DMS 273 (cell line): ENCODE results near the gene LDB3.
"Not testable (repeated sequence)": the region's sequence is repeated elsewhere in the genome, so short reads cannot be mapped to it uniquely, and the experiment has no call there.

Source experiments
- DNase-seq: peaks from one replicate; lab custom pipeline; 2025; ENCODE audit not compliant: unreplicated experiment; lab: John Stamatoyannopoulos, UW

LDB3 gene, protein sequence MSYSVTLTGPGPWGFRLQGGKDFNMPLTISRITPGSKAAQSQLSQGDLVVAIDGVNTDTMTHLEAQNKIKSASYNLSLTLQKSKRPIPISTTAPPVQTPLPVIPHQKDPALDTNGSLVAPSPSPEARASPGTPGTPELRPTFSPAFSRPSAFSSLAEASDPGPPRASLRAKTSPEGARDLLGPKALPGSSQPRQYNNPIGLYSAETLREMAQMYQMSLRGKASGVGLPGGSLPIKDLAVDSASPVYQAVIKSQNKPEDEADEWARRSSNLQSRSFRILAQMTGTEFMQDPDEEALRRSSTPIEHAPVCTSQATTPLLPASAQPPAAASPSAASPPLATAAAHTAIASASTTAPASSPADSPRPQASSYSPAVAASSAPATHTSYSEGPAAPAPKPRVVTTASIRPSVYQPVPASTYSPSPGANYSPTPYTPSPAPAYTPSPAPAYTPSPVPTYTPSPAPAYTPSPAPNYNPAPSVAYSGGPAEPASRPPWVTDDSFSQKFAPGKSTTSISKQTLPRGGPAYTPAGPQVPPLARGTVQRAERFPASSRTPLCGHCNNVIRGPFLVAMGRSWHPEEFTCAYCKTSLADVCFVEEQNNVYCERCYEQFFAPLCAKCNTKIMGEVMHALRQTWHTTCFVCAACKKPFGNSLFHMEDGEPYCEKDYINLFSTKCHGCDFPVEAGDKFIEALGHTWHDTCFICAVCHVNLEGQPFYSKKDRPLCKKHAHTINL

DNA sequence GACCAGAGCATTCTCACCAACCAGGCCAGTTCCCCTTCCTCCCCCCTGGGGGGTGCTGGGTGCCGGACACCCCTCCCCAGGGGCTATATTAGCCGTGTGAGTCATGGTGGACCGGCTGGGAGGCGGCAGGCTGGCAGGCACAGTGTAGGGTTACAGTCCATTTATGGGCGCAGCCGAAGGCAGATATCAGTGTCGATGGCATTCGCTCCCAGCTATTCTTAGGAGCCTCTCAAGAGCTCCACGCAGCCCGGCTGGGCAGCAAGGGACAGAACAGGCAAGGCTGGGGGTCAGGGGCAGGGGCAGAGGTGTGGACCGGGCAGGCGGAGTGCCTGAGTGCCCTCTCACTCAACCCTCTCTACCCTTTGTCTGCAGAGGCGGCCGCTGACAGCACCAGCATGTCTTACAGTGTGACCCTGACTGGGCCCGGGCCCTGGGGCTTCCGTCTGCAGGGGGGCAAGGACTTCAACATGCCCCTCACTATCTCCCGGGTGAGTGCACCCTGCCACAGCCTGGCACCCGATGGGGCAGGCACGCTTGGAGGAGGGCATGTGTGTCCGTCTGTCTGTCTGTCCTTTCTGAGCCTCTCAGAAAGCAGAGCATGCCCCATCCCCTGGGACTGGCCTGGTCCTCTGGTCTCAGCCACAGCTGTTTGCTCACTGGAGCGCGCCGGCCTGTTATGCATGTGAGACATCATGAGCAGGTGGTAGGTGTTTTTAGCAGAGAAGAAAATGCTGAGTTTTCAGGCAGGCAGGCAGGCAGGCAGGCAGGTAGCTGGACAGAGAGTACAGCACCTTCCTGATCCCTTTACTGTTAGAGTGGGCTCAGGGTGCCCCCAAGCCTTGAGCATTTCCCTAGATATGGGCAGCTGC, at the start of gene LDB3:
TSS of gene LDB3 (plus strand) at position 215 of the 869 bp plus-strand sequence. CDS start at position 396, 181 bp downstream.
- peak; percentile 81 for DNase-seq

DNA sequence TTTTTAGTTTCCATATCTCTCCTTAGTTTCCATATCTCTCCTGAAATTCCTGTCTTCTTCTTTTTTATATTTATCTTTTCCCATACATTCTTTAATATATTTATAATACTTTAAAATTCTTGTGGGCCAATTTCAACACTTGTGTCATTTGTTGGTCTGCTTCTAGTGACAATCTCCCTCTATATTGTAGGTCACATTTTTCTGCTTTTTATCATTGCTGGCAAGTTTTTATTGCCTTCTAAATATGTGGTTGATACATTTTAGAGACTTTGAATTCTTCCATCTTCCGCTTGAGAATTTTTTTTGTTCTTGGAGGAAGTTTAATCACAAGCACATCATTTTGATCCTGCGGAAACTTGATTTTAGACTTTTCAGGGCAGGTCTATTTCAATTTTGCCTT, 40.0 kb upstream of the LDB3 start:
- no peak for DNase-seq

DNA sequence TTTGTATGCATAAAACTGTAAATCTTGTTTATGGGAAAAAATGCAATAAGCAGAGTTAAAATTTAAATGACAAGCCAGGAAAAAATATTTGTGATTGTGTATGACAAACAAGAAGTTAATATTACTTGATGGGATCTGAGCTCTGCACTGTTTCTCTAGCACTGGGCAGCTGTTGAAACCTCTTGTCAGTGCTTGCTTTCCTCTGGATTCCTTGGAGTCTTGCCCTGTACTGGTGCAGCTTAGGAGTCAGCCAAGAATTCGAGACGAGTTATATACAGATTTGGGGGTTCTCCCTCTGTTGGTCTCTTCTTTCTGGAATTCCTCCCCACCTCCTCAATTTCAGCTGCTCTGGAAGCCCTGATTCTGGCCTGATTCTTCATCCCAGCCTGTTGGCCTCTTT, 38.2 kb upstream of the LDB3 start:
- peak; percentile 27 for DNase-seq

DNA sequence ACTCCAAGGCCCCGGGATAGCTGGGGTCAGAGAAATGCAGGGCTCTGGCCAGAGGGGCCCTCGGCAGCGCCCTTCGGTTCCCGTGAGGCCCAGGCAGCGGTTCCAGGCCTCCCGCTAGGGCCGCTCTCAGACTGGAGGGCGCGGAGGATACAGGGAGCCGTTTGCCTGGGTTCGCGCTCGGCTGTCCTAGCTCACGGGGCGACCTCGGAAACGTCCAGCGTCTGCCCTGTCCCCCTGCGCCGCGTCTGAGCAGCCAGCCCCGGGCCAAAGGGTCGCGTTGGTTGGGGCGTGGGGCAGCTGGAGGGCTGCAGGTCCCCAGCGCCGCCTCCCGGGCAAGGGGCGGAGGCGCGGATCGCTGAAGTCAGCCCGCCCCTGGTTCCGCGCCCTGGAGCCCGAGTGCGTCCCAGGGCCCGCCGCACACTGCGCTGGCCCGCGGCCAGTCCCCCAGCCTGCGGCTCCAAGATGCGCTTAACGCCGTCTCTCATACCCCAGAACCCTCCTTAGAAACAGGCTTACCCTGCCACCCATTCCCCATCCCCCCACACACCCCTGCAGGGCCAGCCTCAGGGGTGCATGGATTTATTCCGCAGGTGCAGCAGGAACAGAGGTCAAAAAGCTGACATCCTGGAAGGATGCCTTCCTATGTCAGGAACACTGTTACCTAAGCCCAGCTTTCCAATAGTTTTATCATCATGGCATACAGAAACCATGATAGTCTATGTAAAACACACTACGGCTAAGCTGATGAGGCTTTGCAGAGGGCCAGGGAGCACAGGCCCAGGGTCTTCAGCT, 36.1 kb upstream of the LDB3 start:
- peak; percentile 68 for DNase-seq

DNA sequence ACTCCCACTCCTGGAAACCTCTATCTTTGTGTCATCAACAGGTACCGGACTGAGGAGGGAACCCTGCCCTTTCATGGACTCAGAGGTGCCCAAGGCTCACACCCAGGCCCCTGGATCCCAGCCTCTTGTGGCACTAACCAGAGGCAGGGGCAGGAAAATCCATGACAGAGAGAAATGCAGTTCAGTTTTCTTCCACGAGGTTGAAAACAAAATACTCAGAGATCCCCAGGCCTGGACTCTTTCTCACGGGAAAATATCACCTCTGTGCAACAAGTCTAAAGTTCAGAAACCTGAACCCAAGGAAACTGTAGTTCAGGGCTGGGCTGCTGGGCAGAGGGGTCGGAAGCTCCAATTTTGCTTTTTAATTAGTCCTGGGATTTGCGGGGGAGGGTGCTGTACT, 35.4 kb upstream of the LDB3 start:
- peak; percentile 8 for DNase-seq

DNA sequence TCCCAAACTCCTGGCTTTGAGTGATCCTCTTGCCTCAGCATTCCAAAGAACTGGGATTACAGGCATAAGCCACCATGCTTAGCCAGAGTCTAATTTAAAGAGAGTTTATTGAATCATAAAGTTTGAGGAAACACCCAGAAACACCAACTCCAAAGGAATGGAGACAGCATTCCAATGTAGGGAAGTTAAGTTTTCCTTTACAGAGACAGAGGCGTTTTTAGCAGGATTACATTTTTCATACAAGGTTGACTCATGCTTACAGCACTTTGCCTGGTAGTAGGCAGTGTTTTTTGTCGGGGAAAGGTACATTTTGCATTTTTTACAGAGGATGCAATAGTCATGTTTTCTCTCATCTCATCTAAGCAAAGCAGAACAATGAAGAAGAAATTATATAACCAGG, 32.9 kb upstream of the LDB3 start:
- DNase-seq = no peak

DNA sequence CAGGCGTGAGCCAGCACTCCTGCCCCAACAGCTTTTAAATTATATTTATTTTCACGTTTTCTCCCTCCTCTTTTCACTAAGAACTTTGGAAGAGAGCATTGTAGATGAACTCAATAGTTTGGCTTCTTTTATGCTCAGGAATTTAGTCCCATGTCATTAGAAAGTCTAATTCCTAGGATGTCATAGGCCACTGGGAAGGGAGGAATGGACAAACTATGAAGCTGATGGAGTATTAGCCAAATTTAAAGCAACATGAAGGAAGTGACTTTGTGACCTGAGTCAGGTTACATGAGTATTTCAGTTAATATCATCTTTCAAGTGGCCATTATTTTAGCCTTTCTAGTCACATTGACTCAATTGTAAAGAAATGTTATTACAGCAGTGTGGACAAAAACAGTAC, 32.0 kb upstream of the LDB3 start:
- DNase-seq = no peak

DNA sequence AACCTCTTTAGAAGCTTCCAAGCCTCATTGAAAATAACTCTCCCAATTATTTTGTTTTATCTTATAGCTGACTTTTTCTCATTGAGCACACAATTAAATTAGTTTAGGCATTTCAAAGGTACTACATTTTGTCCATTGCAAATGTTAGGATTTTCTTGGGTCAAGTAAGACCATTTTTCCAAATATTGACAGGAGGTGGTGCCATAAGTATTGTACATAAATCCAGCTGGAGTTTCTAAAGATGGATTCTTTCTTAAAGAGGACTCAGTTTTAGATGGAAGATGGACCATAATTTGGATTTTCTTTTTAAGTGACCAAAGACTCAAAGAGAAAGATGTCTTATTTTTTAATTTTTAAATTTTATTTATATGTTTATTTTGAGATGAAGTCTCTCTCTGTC, 26.3 kb upstream of the LDB3 start:
- peak; percentile 18 for DNase-seq

DNA sequence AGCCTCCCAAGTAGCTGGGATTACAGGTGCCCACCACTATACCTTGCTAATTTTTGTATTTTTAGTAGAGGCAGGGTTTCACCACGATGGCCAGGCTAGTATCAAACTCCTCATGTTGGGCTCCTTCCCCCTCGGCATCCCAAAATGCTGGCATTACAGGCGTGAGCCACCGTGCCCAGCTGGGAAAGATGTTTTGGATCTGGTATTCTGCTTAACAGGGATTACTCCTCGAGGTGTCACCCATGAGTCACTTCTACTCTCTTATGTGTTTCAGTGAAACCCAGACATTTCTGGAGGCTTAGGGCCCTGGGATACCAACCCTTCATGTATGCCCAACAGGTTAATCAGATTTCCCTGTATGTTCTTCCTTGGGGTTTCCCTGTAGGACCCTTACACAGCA, 25.8 kb upstream of the LDB3 start:
- DNase-seq = no peak

DNA sequence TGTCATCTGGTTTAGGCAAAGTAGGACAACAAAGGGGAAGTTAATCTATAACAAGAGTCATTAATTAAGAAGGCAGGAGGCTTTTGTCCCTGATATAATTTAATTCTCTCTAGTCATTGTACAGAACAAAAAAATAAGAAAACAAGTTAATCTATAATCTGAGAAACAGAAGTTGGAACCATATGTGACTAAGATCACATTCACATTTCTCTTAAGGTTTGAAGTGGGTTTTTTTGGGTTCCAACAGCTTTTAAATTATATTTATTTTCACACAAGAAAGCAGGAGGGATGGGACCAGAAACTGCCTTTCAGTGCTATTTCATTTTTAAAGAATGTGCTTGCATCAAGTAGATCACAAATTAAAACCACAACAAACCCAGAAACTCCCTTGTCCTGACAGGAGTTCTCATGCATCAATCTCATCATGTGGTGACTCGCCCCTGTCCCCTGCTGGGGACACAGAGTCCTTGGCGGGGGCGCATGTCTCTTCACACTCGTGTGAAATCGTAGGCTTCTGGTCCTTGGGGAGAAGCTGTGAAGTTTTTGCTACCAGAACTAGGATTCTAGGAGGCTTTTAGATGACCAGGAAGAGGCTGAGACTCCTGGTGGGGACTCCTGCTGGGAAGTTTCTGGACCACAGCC, 24.0 kb upstream of the LDB3 start:
- DNase-seq = peak; percentile 22

DNA sequence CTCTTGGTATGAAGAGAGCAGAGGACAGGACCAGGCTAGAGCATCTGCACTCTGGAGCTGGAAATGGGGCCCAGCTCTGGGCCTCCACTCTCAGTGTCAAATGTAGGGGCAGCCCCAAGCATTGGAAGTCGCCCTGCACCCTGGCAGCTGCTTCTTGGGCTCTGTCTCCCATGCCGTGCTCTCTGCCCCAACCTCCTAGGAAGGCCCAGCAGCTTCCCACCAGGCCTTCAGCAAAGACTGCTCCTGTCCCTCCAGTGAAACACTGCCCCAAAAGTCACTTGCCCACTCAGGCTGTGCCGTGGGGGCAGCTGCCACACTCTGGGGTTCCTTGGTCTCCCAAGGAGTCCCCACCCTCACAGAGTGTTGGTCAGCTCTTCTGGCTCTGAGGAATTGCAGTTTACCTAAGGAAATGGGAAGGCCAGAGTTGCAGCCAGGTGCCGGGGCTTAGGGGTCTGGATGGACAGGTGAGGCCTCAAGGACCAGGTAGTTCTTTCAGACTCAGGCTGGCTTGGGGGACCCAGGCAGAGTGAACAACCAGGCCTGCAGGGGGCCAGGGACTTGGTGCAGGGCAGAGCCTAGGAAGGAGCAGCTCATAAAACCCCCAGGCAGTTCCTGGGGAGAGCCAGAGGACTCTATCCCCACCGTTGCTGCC, 23.4 kb upstream of the LDB3 start:
- no peak for DNase-seq

DNA sequence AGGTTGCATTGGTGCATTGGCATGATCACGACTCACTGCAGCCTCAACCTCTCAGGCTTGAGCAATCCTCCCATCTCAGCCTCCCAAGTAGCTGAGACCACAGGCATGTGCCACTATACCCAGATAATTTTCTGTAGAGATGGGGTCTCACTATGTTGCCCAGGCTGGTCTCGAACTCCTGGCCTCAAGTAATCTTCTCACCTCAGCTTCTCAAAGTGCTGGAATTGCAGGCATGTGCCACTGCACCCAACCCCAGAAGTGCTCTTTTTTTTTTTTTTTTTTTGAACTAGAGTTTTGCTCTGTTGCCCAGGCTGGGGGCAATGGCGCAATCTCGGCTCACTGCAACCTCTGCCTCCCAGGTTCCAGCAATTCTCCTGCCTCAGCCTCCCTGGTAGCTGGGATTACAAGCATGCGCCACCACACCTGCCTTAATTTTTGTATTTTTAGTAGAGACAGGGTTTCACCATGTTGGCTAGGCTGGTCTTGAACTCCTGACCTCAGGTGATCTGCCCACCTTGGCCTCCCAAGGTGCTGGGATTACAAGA, 22.6 kb upstream of the LDB3 start:
- DNase-seq = not testable (repeated sequence)

DNA sequence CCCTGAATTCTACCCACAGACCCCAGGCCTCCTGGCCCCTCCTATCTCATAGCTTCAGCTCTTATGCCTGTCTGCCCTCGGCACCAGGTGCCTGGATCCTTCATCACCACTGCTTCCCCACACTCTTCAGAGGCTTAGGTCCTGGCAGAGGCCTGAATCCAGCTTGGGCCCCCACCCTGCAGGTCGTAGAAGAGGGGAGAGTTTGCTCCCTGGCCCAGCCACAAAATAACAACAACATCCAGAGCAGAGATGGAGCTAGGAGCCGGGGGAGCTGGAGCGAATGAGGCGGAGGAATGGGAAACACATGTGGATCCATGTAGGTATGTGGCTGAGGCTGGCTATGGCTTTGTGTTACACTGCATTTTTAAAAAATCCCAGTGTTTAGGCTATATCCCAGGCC, 21.8 kb upstream of the LDB3 start:
- no peak for DNase-seq

DNA sequence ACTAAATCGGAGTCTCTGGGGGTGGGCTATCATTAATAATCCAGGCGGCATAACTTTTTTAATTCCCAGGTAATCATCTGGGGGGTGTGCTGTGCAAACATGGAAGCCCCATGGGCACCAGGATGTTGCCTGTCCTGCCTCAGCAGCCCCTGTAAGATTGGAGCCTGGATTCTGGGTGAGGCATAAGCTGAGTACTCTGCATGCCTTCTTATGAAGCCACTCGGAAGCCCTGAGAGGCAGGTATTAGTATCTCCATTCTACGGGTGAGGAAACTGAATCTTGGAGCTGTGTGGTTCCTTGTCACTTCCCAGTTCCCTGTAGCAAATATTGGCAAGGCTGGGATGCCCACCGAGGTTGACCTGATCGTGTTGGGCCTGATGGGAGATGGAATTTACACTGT, 21.4 kb upstream of the LDB3 start:
- DNase-seq = no peak

DNA sequence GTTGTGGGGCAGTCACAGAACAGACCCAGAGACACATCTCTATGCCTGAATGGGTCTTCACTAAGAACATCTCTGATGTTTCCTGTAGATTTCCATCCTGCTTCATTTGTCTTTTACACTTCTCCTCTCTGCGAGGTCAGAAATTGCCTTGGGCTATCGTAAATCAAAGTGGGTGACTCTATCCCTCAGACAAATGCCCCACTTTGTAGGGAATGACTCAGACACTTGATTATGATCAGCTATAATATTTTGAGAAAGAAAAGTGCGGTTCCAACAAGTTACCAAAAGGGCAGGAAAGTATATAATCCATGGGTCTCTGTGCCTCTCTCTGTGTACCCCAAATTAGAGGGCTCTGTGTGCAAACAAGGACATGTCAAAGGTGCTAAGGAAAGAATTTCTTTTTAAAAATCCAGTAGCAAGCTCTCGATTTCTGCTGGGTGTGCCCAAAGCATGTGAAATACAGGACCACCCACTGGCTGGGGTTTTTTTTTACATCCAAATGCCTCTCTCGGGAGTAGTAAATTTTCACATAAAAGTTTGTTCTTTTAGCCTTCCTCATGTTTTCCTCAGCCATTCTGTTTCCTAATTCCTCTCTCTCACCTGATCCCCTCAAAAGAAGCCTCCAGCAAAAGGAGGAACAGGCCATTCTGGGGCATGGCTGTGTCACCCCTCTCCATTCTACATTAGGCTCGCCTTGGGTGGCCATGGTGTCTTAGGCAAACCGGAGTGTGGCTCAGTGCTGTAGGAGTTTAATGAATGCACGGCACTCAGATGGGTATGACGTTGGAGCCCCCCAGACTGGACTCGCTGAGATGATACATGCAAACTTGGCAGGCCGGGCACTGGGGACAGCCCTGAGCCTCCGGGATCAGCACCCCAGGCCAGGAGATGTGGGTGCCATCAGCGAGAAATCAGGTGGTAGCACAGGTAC, 20.3 kb upstream of the LDB3 start:
- no peak for DNase-seq

DNA sequence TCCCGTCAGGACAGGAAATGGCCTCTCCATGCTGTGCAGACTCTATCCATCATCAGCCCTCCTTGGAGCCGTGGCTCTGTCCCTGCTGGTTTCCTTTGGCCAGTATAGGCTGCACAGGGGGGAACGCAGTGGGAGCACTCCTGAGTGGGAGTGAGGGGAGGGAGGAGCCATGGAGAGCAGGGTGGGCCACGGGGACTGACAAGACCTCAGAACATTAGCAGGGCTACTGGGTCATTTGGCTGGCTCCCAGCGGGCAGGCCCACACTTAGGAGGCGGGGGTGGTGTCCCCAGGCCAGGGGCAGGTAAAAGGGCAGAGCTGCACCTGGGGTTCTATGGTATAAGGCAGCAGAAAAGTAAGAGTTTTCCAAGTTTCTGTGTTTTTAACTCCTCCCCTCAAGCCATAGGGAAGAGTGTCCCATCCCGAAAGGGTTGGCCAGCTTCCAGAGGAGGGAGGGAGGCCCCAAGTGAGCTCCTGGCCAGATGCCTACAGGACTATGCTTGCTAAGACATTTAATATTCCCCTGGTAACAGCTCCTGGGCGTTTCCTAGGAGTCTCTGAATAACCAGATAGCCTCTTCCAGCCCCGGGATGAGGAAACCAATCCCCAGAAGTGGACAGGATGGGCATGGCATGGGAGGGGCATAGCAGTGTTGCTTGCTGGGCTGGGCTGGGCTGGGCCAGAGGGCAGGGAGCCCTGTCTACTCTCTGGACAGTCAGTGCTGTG, 19.4 kb upstream of the LDB3 start:
- DNase-seq = peak; percentile 92

DNA sequence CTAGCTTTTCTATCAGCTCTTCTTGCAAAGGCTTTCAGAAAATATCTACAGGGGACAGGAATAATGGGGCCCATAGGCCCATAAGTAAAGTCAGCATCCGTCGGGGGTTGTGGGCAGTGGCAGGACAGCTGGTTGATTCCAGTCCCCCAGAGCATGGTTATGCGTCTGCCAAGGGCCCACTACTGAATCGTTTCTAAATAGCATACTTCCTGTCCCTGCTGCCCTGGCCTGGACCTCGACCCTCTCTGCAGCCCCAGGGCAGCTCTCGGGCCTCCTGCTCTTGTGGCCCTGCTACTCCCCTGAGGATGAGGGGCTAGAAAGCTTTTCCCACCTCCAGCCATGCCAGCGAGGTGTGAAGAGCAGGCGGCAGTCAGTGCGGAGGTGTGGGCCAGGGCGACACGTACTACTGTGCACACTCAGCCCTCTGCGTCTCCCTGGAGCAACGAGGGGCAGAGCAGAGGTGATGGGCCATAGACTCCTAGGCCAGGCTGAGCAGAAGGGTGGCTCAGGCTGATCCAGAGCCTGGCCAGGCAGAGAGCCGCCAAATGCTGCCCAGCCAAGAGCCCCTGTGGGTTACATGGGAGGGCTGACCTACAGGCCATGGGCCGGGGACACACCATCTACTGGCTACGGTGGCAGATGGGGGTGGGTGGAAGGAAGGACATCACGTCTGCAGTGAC, 18.7 kb upstream of the LDB3 start:
- no peak for DNase-seq
